K562 (cell line): ENCODE data around the gene PAFAH2. TPM values are rescaled to one million over a fixed set of nuclear protein-coding genes. Genes with fewer than 3 reads are reported as not detected.
A peak's percentile ranks its signal among the peaks of the same experiment; 100 is the strongest.

Source experiments
- ATAC-seq: fragments of 200-7000 bp; cut with Tn5 transposase; 3 replicates; pipeline ENCODE4 v1.9.1; 2020; ENCODE audit warnings: moderate library complexity
- BruUV-seq: library from RNA; stranded (reverse); fragments of 400-500 nt; replicated peaks from 2 replicates; lab custom pipeline; 2021; lab: Mats Ljungman, UMichigan
- CTCF ChIA-PET: fragments of 300-600 bp; formaldehyde crosslinking; extraction: SDS; loops from one replicate; lab custom pipeline; 2021; ENCODE audit warnings: low intra/inter-chr PET ratio; lab: Yijun Ruan, JAX
- POLR2A ChIA-PET: fragments of 300-600, 350-650 bp; sonication (Branson Sonifier 250); formaldehyde crosslinking; extraction: SDS; loops from one replicate; lab custom pipeline; 2021; ENCODE audit warnings: antibody characterized with exemption, inconsistent platforms; lab: Yijun Ruan, JAX
- DNase-seq, 4 experiments: peaks; one replicate each; pipeline versions ENCODE4 v3.0.0 to v3.0.0-alpha.2; 2011 to 2018; ENCODE audit warnings: low spot score in 3 of 4, mixed read lengths in 3 of 4; ENCODE audit errors: extremely low read depth in 1 of 4
- FAIRE-seq: peaks from 2 replicates; lab custom pipeline; 2011; peaks lifted over from hg19 to GRCh38; lab: Jason Lieb, UNC
- H2AFZ ChIP-seq: 2 replicates; pipeline ENCODE4 v1.6.0; 2011; ENCODE audit warnings: low read depth, low read length, control low read depth, inconsistent platforms
- H3K27ac ChIP-seq: fragments of 200-600 bp; 3 replicates; pipeline ENCODE4 v1.8.0; 2011; ENCODE audit warnings: low read depth, mild to moderate bottlenecking, control low read depth, inconsistent platforms, low read length, moderate library complexity, mixed read lengths; ENCODE audit errors: extremely low read depth
- H3K27me3 ChIP-seq, 2 experiments: fragments of 300-600 bp in 1 of 2; 2 replicates in 1 of 2; 3 replicates in 1 of 2; pipeline versions ENCODE4 v1.6.0 to v1.8.0; 2011; ENCODE audit warnings: inconsistent platforms in 2 of 2, low read length in 2 of 2, mild to moderate bottlenecking in 1 of 2, mixed read lengths in 1 of 2, moderate library complexity in 1 of 2; ENCODE audit not compliant: control insufficient read depth in 2 of 2, insufficient read depth in 2 of 2
- H3K36me3 ChIP-seq: fragments of 300-600 bp; 3 replicates; pipeline ENCODE4 v1.8.0; 2011; ENCODE audit warnings: mild to moderate bottlenecking, low read length, inconsistent platforms; ENCODE audit not compliant: control insufficient read depth, insufficient read depth
- H3K4me1 ChIP-seq, 2 experiments: fragments of 200-600 bp in 1 of 2; replicated peaks in 1 of 2; 2 replicates in 1 of 2; 3 replicates in 1 of 2; pipeline versions ENCODE4 v1.5.1 to v1.8.0; 2011; ENCODE audit warnings: inconsistent platforms in 2 of 2, low read length in 2 of 2, mild to moderate bottlenecking in 1 of 2, mixed read lengths in 1 of 2, moderate library complexity in 1 of 2; ENCODE audit not compliant: control insufficient read depth in 2 of 2, insufficient read depth in 2 of 2
- H3K4me2 ChIP-seq: 2 replicates; pipeline ENCODE4 v1.6.1; 2011; ENCODE audit warnings: low read length, control low read depth, inconsistent platforms, mixed read lengths; ENCODE audit not compliant: insufficient read depth
- H3K4me3 ChIP-seq: fragments of 200-600 bp; sonication (generic), shearing (Covaris generic); 2 replicates; pipeline ENCODE4 v1.5.1; 2016; ENCODE audit warnings: control low read depth, inconsistent platforms
- H3K79me2 ChIP-seq: fragments of 200-600 bp; 3 replicates; pipeline ENCODE4 v1.8.0; 2011; ENCODE audit warnings: low read length, inconsistent platforms; ENCODE audit not compliant: control insufficient read depth, insufficient read depth
- H3K9ac ChIP-seq, 2 experiments: 2 replicates each; pipeline versions ENCODE4 v1.6.0 to v1.6.1; 2011; ENCODE audit warnings: low read depth in 2 of 2, low read length in 2 of 2, control low read depth in 1 of 2, inconsistent platforms in 1 of 2, mild to moderate bottlenecking in 1 of 2, mixed read lengths in 1 of 2; ENCODE audit not compliant: insufficient read depth in 1 of 2
- H3K9me1 ChIP-seq: one replicate; pipeline ENCODE4 v1.6.0; 2011; ENCODE audit warnings: inconsistent platforms, mild to moderate bottlenecking, low read length, moderate library complexity; ENCODE audit not compliant: control insufficient read depth, insufficient read depth
- H3K9me3 ChIP-seq: replicated peaks from 2 replicates; pipeline ENCODE4 v1.5.1; 2011; ENCODE audit warnings: low read depth, low read length, inconsistent platforms; ENCODE audit not compliant: control insufficient read depth, insufficient read depth
- H4K20me1 ChIP-seq: replicated peaks from 2 replicates; pipeline ENCODE4 v1.6.1; 2011; ENCODE audit warnings: low read length, inconsistent platforms, mixed read lengths; ENCODE audit not compliant: control insufficient read depth, insufficient read depth
- ADNP ChIP-seq: fragments of 200-800 bp; sonication (Bioruptor generic); IDR thresholded peaks from 2 replicates; pipeline ENCODE4 v1.6.1; 2016; ENCODE audit warnings: missing genetic modification characterization, missing compliant biosample characterization
- BRF1 ChIP-seq: IDR thresholded peaks from 3 replicates; pipeline ENCODE4 v1.6.1; 2011; ENCODE audit warnings: borderline replicate concordance, mild to moderate bottlenecking; ENCODE audit not compliant: insufficient read length; ENCODE audit errors: extremely low read depth
- CEBPG ChIP-seq, 3 experiments: fragments of 200-800 bp in 1 of 3; sonication (Bioruptor generic) in 1 of 3; sonication (generic) in 1 of 3; formaldehyde crosslinking in 1 of 3; IDR thresholded peaks in 2 of 3; conservative IDR thresholded peaks in 1 of 3; 2 replicates each; pipeline versions ENCODE4 v1.6.1 to v1.8.0; 2016 to 2022; ENCODE audit warnings: missing compliant biosample characterization in 2 of 3, missing genetic modification characterization in 2 of 3, mild to moderate bottlenecking in 1 of 3, missing genetic modification reagents in 1 of 3
- GTF3C2 ChIP-seq: IDR thresholded peaks from 3 replicates; pipeline ENCODE4 v1.6.1; 2011; ENCODE audit warnings: borderline replicate concordance, mild to moderate bottlenecking, moderate library complexity; ENCODE audit not compliant: insufficient read length; ENCODE audit errors: extremely low read depth
- HDGF ChIP-seq: fragments of 450-650 bp; IDR thresholded peaks from 2 replicates; pipeline ENCODE4 v1.6.1; 2016
- ILK ChIP-seq: fragments of 450-650 bp; IDR thresholded peaks from 2 replicates; pipeline ENCODE4 v1.6.1; 2016; ENCODE audit warnings: missing genetic modification characterization, low read depth, mild to moderate bottlenecking, missing compliant biosample characterization, moderate library complexity, borderline replicate concordance
- KDM2B ChIP-seq: fragments of 250-450 bp; sonication (Bioruptor Pico); IDR thresholded peaks from 2 replicates; pipeline ENCODE4 v1.8.0; 2021; ENCODE audit warnings: mild to moderate bottlenecking, moderate library complexity
- LARP7 ChIP-seq: fragments of 450-650 bp; IDR thresholded peaks from 2 replicates; pipeline ENCODE4 v1.6.1; 2016
- MTA2 ChIP-seq: fragments of 450-650 bp; IDR thresholded peaks from 2 replicates; pipeline ENCODE4 v1.6.1; 2016; ENCODE audit warnings: low read depth
- NFATC3 ChIP-seq: fragments of 450-650 bp; IDR thresholded peaks from 2 replicates; pipeline ENCODE4 v1.6.1; 2017; ENCODE audit warnings: mild to moderate bottlenecking
- PCBP2 ChIP-seq: fragments of 200-400 bp; formaldehyde crosslinking; IDR thresholded peaks from 2 replicates; pipeline ENCODE4 v1.6.1; 2018; ENCODE audit warnings: low read length, low read depth, mild to moderate bottlenecking, moderate library complexity; ENCODE audit not compliant: poor library complexity, severe bottlenecking
- SNIP1 ChIP-seq: fragments of 450-650 bp; IDR thresholded peaks from 2 replicates; pipeline ENCODE4 v1.7.1; 2017; ENCODE audit warnings: low read depth, mild to moderate bottlenecking
- ZNF780A ChIP-seq: fragments of 250-450 bp; sonication (Bioruptor Pico); IDR thresholded peaks from 2 replicates; pipeline ENCODE4 v1.5.0; 2021; ENCODE audit warnings: mild to moderate bottlenecking
- WGBS: fragments of 100-300 bp; shearing (Covaris generic); methylation state at CpG from one replicate; pipeline ENCODE4 v1.1.6; 2016; ENCODE audit warnings: low coverage, mixed read lengths; ENCODE audit not compliant: insufficient coverage; ENCODE audit errors: missing lambda C conversion rate; 5-methylcytosine and 5-hydroxymethylcytosine counted together
- in situ Hi-C: fragments of 300-500 bp; cut with MboI; formaldehyde crosslinking; loops from 4 replicates; pipeline ENCODE4 v1.15.0; 2018; ENCODE audit warnings: inconsistent platforms, mixed read lengths
- intact Hi-C: fragments of 100-400 bp; cut with micrococcal nuclease; formaldehyde crosslinking; loops from 2 replicates; pipeline ENCODE4 v1.14.2; 2022
- polyA plus RNA-seq, 8 experiments: library from polyadenylated mRNA; depleted of rRNA in 4 of 8; stranded (reverse) in 5 of 8; unstranded in 3 of 8; fragments of >200 nt; fragmentation: Nextera tagmentation in 2 of 8; fragmentation: Illumina TruSeq in 1 of 8; extraction: Ambion mirVana in 2 of 8; extraction: Trizol in 1 of 8; gene quantifications; 2 replicates each; pipeline versions ENCODE4 v1.2.1 to v1.2.3, GENCODE V29; 2011 to 2014; ENCODE audit warnings: inconsistent platforms in 1 of 8, missing spikeins in 1 of 8
- total RNA-seq, 7 experiments: library from RNA; depleted of rRNA in 6 of 7; stranded (reverse); fragments of >200 nt in 6 of 7; fragmentation: Illumina TruSeq in 2 of 7; extraction: Trizol in 2 of 7; gene quantifications; 2 replicates each; pipeline versions ENCODE4 v1.2.1 to v1.2.3, GENCODE V29; 2011 to 2021; ENCODE audit warnings: low replicate concordance in 1 of 7

PAFAH2 gene
- total and polyA plus RNA-seq, 9 of the 15 experiments (the other 6 are each of a cell fraction or from before 2014, with no cell fraction given), result 4.2 to 10.9 (median 6.8) TPM

GRCh38 chr1:25922056-25922970 lies 75.5 kb downstream of the PAFAH2 start (continued):
- TF ChIP-seq CEBPG (CRISPR knock-in tag; IDR thresholded peaks at IDR 0.05) (no peak), CEBPG (tag; conservative IDR thresholded peaks at IDR 0.05 in 1 of 2, IDR thresholded peaks at IDR 0.05 in 1 of 2) (0 out of 4 replicates have a peak, but pooled peaks of 1 of the 2 experiments have one; percentile 9), LARP7 (no peak), ZNF780A (no peak), KDM2B (CRISPR knock-in tag) (no peak), HDGF (no peak), ADNP (tag) (no peak)

GRCh38 chr1:25918615-25919014 lies 79.2 kb downstream of the PAFAH2 start:
- Histone ChIP-seq H3K9me1 (no peaks in the 10 kb centered on the region), H3K4me1 (peaks cover 19 to 29% of the 10 kb centered on the region in 2 experiments), H3K9me3 (no peaks in the 10 kb centered on the region), H3K79me2 (no peaks in the 10 kb centered on the region), H2AFZ (no peak overlapping the region), H3K27me3 (no peaks in the 10 kb centered on the region), H3K27ac (no peak overlapping the region), H3K9ac (peak overlapping the region in 1 of 2 experiments; percentile 10; a peak in 1 of 4 replicates), H4K20me1 (no peaks in the 10 kb centered on the region), H3K36me3 (no peaks in the 10 kb centered on the region), H3K4me3 (no peak overlapping the region), H3K4me2 (no peak overlapping the region)
- ATAC-seq (no peak), FAIRE-seq (no peak), DNase-seq (no peak)
- 81% methylated on average over 11 of the region's 11 CpGs for WGBS
- TF ChIP-seq ILK (tag), result no peak
- TF ChIP-seq SNIP1, result no peak
- no peak for TF ChIP-seq GTF3C2
- TF ChIP-seq MTA2, result no peak
- TF ChIP-seq BRF1, result no peak
- no peak for TF ChIP-seq NFATC3
- no peak for TF ChIP-seq PCBP2
- in situ Hi-C loops, result no loop called here
- intact Hi-C loops, result no loop called here
- POLR2A ChIA-PET, result interaction anchor here (0.6 to 2.3 kb wide), 6 partner anchors 10 to 160 kb away, joined by 3 to 13 read pairs (median 4); partner anchors contain the start of gene STMN1
- no TSS peak for BruUV-seq
- CTCF ChIA-PET, result no interaction called here
